ENCODE data around the gene UFC1. TPM values are rescaled to one million over a fixed set of nuclear protein-coding genes. Genes with fewer than 3 reads are reported as not detected.

UFC1 gene
- total and polyA plus RNA-seq, 2 donors (not counting 1 experiment from before 2014, with no cell fraction given), result 91.0 to 128 TPM

DNA sequence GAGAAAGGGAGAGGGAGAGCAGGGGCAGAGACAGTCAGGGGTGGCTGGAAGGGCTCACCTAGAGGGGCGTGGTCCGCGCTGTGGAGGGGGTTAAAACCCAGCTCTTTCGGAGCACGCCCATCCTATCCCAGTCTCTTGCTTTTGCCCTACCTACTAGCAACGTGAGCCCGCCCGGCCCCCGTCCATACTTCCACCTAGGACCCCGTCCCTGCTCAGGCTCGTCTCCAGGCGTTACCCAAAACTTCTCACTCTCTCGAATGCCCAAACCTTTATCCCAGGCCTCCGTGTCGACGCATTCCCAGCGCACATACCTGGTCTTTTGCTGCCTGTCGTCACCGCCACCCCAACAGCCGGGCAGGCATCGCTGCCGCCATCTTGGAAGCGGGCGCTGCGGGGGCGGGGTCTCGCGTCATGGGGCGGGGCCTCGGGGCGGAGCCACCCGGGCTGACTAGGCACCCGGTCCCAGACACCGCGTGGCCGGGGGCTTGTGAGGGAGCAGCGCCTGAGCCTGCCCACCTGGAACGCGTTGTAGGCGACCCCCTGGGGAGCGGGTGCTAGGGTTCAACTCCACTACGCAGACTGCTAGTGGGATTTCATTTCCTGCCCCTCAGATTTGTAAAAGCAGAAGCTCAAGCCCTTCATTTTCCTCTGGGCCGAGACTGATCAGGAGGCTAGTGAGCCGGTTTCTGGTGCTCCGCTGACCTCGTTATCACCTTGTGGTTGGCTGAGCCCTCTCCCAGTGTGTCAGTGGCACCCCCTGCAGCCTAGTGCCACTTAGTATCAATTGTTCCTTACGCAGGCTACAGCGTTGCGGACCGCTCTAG, 23.5 kb downstream of the UFC1 start, which contains the start of gene B4GALT3:
TSS of gene B4GALT3 (minus strand) at position 396 of the 824 bp plus-strand sequence. CDS start 1,447 bp downstream, outside the sequence.
- intact Hi-C loops (cut with micrococcal nuclease), result loop anchor here (1.0 kb wide), 4 partner anchors 8 to 25 kb away; partner anchors contain the start of genes NDUFS2, PPOX and USP21
- ATAC-seq (ENCODE audit: low read depth), result peak; percentile 92
- Histone ChIP-seq H3K9me3 (ENCODE audit: control extremely low read depth in 1 of 3, control insufficient read depth in 2 of 3, insufficient read depth in 1 of 3, low read length in 2 of 3) (no peaks in the 10 kb centered on the region), H3K36me3 (replicated peaks in 1 of 2; ENCODE audit: control extremely low read depth in 1 of 2, control insufficient read depth in 1 of 2, extremely low read depth in 1 of 2, insufficient read depth in 2 of 2, low read length in 1 of 2) (peaks cover 3 to 37% of the 10 kb centered on the region in 2 experiments), H3K4me1 (ENCODE audit: control insufficient read depth in 2 of 2, insufficient read depth in 2 of 2, low read length in 2 of 2) (peaks cover 36 to 52% of the 10 kb centered on the region in 2 donors), H3K4me2 (replicated peaks; ENCODE audit: low read depth, low read length, poor library complexity, severe bottlenecking) (peak within 1 kb of the TSS; percentile 82), H3K27me3 (replicated peaks in 1 of 4; ENCODE audit: control extremely low read depth in 1 of 4, control insufficient read depth in 3 of 4, insufficient read depth in 4 of 4, low read length in 3 of 4) (no peaks in the 10 kb centered on the region), H3K9ac (ENCODE audit: low read length) (peak within 1 kb of the TSS; percentile 83), H2AFZ (ENCODE audit: insufficient read depth, low read depth, low read length, poor library complexity, severe bottlenecking) (peak within 1 kb of the TSS; percentile 96), H3K4me3 (ENCODE audit: control extremely low read depth in 1 of 5, extremely low read depth in 1 of 5, insufficient read depth in 1 of 5, low read depth in 2 of 5, low read length in 4 of 5) (peak within 1 kb of the TSS; percentile 75 to 95 (median 90)), H3K27ac (ENCODE audit: low read length in 2 of 2) (peak within 1 kb of the TSS; percentile 76 to 81), H3K79me2 (ENCODE audit: control insufficient read depth, insufficient read depth, low read length) (peaks cover 33% of the 10 kb centered on the region), H4K20me1 (ENCODE audit: control insufficient read depth, insufficient read depth, low read length, poor library complexity, severe bottlenecking) (peaks cover 9% of the 10 kb centered on the region)
- ChIA-PET POLR2A (interaction anchor here (0.6 to 2.3 kb wide), 6 partner anchors 11 to 48 kb away, joined by 4 to 10 read pairs (median 6); partner anchors contain the start of genes APOA2, NDUFS2, PPOX and TOMM40L), CTCF (interaction anchor here (0.6 to 3.3 kb wide), 5 partner anchors 11 to 79 kb away, joined by 3 to 24 read pairs (median 4); partner anchors contain the start of genes KLHDC9, PPOX and TOMM40L)
- no peaks in the 10 kb centered on the region for H3K27me3 Mint-ChIP-seq
- TF ChIP-seq EZH2 (IDR thresholded peaks at IDR 0.05; ENCODE audit: borderline replicate concordance, insufficient read depth, low read depth, low read length, poor library complexity, severe bottlenecking), result no peak
- TF ChIP-seq, protein P1, sequence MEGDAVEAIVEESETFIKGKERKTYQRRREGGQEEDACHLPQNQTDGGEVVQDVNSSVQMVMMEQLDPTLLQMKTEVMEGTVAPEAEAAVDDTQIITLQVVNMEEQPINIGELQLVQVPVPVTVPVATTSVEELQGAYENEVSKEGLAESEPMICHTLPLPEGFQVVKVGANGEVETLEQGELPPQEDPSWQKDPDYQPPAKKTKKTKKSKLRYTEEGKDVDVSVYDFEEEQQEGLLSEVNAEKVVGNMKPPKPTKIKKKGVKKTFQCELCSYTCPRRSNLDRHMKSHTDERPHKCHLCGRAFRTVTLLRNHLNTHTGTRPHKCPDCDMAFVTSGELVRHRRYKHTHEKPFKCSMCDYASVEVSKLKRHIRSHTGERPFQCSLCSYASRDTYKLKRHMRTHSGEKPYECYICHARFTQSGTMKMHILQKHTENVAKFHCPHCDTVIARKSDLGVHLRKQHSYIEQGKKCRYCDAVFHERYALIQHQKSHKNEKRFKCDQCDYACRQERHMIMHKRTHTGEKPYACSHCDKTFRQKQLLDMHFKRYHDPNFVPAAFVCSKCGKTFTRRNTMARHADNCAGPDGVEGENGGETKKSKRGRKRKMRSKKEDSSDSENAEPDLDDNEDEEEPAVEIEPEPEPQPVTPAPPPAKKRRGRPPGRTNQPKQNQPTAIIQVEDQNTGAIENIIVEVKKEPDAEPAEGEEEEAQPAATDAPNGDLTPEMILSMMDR (IDR thresholded peaks at IDR 0.05), result no peak
- peak; percentile 92 for DNase-seq
- no peaks in the 10 kb centered on the region for H3K9me3 Mint-ChIP-seq (ENCODE audit: insufficient read depth)
- H3K4me3 Mint-ChIP-seq, result peak within 1 kb of the TSS; percentile 99
- peak within 1 kb of the TSS; percentile 100 for H3K27ac Mint-ChIP-seq
- peaks cover 64% of the 10 kb centered on the region for H3K4me1 Mint-ChIP-seq
- WGBS (ENCODE audit: insufficient coverage), result 5% methylated on average over 46 of the region's 50 CpGs
